ENCODE measurements around the gene UBQLN3. TPM values are rescaled to one million over a fixed set of nuclear protein-coding genes. Genes with fewer than 3 reads are reported as not detected.

UBQLN3 gene
- total RNA-seq = 0.22 TPM
- long read RNA-seq = 0 reads

DNA sequence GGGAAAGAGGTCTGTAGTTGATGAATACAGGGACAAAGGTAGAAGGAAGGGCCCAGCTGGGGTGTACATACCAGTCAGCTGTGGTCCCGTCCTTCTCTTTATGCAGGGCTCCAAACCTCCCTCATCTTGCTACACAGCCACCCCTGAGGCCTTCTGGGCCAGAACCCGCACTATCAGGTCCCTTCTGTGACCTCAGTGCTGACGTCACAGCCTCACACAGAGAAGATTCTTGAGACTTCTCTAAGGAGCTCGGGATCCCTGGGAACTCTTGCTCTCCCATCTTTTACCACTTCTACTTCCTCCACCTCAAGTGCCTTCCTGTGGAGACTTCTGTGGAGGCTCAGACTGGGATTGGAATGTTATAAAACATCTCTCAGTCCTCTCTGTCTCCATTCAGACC, at the start of gene UBQLN3:
Gene UBQLN3, minus strand, starts transcription at position 155 of the 400 bp plus-strand sequence. CDS start 399 bp downstream, outside the sequence.
- DNase-seq (ENCODE audit: low spot score) = no peak

DNA sequence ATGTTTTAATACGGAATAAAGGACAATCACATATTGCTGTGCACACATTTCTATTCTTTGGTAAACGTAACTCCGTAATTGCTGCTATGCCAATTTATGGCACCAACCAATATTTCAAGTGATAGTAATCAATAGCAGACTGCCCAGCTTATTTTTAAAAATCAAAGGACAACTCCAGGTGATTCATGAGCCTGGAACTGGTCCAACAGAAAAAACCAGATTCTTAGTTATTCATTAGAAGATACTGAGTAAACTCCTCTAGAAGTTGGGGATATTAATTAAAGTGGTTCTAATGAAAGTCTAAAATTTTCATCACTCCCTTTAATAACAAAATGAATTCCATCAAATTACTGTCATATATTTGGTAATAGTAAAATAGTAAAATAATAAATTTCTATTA, 48.0 kb upstream of the UBQLN3 start:
- DNase-seq (ENCODE audit: low spot score) = no peak

DNA sequence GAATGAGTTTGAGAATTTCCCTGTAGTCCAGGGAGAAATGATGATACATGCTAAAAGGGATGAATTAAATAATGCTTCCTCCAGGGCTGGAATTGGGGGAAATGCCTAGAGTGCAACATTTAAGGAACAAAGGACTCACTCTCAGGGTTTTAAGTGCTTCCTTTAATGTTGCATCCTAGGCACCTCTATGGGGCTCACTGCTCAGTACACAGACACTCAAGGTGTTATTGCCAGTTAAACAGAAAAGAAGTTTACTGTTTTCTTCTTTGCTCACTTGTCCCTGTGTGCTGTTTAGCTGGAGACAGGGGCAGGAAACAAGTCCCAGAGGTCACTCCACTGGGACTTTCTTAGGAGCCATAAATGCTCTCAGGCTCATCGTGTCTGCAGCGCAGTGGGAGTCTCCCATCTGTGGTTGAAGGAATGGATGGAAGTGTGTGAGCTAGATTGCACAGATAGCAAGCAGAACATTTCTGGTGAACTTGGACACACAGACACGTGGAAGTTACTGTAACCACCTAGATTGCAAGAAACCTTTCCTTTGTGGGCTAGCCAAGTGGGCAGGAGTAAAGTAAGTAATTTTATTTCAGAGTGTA, 46.9 kb upstream of the UBQLN3 start:
- DNase-seq (ENCODE audit: low spot score) = no peak

DNA sequence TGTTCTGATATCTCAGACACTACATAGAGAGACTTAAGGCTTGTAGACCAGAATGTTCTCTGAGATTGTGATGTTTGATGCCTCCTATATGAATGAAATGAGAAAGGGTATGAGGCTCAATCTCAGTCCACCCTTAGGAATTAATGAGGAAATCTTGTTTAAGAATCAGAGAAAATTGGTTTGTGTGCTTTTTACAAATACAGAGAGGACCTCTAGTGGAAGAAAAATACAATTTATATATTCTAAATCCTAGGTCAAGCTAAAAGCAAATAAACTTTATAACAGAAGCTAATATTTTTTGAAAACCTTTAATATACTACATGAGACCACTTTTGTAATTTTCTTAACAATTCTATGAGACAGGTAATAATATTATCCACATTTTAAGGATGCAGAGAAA, 43.6 kb upstream of the UBQLN3 start:
- no peak for DNase-seq (ENCODE audit: low spot score)

DNA sequence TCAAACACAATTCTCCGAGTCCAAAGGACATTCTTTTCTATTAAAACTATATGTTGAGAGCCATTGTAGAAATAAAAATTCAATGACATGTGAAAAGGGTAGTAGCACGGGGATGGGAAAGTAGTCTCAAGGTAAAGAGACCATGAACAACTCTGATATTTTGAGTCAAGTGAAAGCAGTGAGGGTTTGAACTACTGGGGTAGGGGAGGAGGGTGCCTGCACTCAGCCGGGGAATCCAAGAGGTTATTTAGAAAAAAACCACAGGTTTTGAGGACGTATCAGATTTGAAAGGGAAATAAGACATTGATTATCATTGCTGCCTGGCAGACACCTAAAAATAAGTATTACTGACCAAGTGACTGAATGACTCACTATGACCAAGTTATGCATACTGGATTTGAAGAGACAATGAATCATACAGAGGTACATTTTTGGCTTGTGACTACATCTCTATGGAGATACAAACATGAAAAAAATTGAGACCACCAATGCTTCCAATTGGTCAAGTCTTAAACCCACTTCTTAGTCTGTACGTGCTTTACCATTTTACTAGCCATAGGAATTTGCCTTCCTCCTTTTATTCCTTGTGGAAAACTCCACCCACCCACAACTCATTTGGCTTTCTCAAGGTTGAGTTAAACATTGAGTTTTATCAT, 40.8 kb upstream of the UBQLN3 start:
- DNase-seq (ENCODE audit: low spot score) = no peak

DNA sequence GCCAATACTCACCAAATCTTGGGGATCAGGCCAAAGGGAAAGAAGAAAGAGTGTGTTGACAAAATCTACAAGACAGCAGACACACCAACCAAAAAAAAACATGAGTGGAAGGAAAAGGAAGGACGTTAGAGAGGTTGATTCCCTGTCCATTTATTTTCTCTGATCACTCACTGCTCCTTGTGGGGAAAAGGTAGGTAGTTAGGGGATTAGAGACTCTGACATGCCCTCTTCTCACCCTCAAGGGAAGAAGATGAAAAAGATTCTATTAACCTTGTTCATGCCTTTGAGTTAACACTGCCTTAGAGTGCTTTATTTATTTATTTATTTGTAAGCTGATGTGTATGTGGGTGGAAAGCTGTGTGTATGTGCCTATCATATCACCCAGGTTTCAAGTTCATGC, 38.7 kb upstream of the UBQLN3 start, which contains the start of gene OR52H1:
Gene OR52H1, minus strand, starts transcription at position 101 of the 400 bp plus-strand sequence. CDS start 3,035 bp downstream, outside the sequence.
- no peak for DNase-seq (ENCODE audit: low spot score)

DNA sequence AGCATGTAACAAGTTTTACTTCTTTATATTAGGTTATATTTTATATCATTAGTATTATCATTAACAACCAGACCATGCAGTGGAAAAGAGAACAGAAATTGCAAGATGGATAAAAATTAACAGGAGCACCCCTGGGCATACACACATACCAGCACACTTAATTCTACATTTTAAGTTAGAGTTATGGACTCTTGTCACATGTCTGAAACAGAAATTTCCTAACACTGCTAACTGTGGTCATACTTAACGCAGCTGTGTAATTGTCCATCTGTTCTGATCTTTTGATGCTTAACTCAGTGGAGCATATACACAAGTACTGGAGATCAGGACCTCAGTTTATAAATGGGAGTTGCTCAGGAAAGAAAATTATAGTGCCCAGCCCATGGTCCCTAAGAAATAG, 38.2 kb upstream of the UBQLN3 start:
- no peak for DNase-seq (ENCODE audit: low spot score)

DNA sequence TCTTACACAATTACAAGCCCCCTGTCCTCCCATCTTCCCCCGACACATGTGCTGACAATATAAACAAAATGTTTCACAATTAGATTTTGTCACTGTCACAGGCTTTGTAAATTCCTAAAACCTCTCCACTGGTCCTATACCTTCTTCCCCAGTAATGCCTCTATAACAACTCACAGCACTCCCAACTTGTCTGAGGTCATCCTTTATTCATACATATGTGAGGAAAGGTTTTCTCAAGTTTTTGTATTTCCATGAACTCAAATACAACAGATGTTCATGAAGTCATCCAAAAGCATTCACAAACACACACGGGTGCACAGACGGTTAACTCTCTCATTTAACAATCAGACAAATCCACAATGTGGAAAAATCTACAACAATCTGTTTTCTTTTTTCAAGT, 36.7 kb upstream of the UBQLN3 start:
- no peak for DNase-seq (ENCODE audit: low spot score)

DNA sequence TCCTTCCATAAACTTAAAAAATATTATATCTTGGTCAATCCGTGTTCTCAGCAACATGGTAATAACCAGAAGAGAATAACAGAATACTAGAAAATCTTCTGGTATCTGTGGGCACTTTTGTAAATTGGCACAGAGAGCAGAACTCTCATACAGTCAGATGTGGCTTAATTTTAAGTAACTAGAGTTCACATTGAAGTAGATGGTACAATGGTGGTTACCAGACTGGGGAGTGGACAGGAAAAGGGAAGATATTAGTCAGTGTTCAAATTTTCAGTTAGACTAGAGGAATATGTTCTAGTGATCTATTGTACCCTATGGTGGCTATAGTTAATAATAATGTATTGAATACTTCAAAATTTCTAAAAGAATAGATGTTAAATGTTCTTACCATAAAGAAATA, 31.7 kb upstream of the UBQLN3 start:
- no peak for DNase-seq (ENCODE audit: low spot score)

DNA sequence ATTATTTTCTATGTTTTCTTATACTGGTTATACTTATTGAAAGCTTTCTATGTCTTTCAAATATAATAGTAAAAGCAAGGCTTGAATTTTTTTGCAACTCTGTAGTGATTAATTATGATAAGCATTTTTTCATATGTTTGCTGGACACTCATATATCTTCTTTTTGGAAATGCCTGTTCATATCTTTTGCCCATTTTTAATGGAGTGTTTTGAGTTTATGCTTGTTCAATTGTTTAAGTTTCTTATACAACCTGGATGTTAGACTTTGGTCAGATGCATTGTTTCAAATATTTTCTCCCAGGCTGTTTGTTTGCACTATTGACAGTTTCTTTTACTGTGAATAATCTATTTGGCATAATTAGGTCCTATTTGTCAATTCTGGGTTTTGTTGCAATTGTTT, 26.7 kb upstream of the UBQLN3 start:
- DNase-seq (ENCODE audit: low spot score) = no peak

DNA sequence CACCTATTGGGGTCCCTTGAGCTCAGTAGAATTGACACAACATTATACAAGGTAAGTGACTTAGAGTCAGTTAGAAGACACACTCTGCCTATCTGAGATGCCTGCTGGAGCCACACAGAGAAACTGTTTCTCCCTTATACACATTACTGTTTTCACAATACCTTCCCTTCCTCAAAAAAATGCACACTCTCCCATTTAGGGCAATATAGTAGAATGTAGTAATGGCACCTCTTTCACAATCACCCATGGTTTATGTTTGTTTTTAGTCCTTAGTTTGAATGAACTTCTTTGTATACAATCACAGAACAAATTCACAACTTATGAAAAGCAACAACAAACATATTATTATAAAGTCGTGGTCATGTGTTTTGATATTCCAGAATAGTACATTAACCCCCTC, 24.3 kb upstream of the UBQLN3 start:
- no peak for DNase-seq (ENCODE audit: low spot score)

DNA sequence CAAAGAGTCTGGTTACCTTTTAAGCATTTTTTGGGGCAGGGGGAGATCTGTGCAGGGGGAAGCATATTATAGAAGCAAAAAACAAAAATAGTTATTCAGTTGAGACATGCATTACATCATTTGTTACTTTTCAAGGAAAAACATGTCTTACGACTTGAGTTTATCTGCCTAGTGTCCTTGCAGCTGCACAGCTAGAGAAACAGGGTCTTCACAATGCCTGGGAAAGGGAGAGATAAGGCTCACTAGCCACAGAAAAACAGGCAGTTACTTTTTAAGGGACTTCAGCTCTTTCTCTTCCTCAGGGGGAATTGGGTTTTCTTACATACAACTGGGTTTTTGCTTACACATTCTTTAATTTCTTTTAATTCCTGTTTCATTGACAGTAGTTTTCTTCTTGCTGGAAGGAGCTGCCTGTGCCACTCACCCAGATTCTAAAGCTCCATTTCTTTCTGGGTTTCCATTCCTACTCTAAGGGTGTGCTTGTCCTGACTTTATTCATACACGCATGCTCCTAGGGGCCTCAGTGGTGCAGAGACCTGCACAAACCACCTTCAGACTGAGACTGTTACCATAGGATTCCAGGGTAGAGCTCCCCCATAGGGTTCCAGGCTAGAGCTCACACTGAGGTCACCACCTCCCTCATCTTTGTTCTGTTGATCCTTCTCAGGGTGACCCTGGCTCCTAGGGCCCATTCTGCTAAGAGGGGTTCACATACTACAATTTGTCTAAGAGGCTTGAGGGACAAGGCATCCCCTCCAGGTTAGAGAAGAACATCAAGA, 21.5 kb upstream of the UBQLN3 start:
- DNase-seq (ENCODE audit: low spot score) = no peak

DNA sequence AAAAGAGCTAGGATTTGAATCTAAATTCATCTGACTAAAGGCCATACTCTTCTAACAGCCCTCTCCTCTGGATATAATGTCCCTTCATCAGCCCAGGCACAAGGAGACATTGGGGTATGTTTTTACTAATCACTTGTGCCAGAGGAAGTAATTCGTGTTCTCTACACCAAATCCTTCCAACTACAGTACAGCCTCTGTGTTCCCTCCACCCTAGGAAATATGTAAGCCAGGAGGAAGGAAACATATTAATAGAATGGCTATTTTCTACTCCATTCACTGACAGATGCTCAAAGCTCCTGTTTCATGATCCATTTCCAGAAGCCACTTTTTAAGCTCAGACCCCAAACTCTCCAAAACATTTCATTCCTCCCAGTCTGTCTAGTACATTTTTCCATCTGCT, 18.7 kb upstream of the UBQLN3 start:
- DNase-seq (ENCODE audit: low spot score) = no peak

DNA sequence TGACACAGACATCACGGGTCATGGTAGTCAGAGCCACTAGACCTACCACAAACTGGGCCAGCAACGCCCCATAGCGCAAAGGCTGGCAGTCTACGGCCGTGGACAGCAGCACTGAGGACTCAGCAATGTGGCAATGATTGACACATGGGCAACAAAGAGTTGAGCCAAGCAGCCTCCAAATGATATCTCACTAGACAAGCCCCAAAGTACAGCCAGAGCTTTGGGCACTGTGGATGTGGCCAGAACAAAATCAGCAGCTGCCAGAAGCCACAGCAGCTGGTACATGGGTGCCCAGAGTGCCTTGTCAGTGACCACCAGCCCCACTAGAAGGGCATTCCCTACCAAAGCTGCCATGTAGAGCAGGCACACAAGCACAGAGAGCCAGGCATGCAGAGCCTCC, 18.0 kb upstream of the UBQLN3 start:
- no peak for DNase-seq (ENCODE audit: low spot score)

DNA sequence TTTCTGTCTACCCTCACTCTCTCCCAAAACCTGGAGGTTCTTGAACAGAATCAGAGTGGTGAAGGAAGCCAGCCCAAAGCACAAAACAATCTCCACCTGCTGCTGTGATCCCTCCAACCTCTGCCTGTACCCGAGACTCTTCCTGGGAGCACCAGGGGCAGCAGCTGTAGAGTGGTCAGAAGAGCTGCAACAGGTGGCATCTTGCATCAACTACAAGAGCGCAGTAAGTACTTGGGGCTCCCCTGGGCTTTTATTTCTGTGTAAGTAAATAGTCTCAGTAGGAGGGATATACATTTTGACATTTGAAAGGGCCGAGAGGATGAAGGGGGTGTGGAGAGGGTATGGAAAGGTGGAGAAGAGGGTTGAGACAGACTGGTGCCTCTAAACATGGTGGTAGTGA, 15.0 kb upstream of the UBQLN3 start:
- DNase-seq (ENCODE audit: low spot score) = no peak

DNA sequence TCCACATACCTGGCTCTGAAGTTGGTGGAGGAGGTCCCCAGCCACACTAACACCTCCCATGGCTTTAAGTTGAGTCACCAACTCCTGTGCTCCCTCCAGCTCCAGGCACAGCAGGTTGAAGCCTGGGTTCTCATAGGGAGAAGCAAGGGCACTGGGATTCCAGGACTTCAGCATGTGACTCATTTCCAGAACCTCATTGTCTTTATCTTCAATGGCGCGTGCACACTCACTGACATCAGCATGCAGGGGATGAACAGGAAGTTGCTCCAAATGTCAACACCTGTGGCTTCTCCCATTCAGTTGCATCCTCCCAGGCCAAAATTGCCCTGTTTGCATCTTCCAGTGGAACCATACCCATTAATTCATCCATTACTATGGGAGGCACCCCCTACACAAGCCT, 12.6 kb upstream of the UBQLN3 start:
- no peak for DNase-seq (ENCODE audit: low spot score)

DNA sequence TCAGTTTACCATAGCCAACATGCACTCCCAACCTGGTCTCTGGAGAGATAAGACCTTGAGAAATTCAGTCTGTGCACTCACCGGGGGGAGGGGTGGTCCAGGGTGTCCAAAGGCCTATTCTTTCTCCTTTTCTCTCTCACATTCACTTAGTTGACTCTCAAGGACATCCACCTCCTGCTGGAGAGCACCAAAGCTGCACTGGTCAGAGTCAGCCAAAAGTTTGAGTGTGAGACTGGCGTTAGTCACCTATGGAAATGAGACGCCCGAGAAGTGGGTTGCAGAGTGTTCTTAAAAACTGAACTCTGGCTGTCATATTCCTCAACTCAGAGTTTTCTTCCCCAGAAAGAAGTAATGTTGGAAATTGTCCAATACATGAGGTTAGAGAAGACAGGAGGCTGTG, 11.8 kb upstream of the UBQLN3 start:
- no peak for DNase-seq (ENCODE audit: low spot score)

DNA sequence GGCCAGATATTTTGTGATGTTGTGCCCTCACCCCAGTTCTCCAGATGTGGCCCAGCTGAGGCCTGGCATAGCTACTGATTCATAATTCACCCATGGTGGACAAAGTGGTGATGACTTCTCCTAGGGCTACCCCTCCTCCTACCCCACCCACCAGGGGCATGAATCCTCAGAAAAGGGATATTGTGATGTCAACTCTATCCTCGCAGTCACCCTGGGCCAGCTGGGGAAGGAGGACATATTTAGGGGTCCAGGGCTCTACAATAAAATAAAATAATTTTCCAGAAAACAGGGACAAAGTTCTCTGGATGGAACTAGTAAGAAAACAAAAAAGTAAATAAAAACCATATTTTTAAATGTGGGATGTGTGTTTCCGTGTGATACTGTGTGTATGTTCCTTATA, 6.8 kb upstream of the UBQLN3 start, which contains the start of gene UBQLNL:
Gene UBQLNL, minus strand, starts transcription at position 101 of the 400 bp plus-strand sequence. CDS start 258 bp downstream, outside the sequence.
- no peak for DNase-seq (ENCODE audit: low spot score)

DNA sequence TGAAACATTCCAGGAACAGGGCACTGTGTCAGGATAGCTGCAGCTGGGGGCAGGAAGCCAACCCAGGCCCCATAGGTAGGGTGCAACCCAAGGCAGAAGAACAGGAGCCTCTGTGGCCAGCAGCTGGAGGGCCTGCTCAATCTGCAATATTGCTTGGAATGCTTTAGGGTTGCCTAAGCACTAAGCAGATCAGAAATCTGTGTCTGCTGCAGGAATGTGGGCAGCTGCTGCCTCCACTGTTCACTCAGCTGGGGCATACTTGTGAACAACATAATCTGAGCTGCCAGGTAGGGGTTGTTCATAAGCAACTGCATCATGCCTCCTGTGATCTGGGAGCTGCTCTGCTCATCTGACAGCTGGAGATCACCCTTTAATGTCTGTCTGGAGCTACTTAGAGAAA, 5.1 kb upstream of the UBQLN3 start:
- no peak for DNase-seq (ENCODE audit: low spot score)

DNA sequence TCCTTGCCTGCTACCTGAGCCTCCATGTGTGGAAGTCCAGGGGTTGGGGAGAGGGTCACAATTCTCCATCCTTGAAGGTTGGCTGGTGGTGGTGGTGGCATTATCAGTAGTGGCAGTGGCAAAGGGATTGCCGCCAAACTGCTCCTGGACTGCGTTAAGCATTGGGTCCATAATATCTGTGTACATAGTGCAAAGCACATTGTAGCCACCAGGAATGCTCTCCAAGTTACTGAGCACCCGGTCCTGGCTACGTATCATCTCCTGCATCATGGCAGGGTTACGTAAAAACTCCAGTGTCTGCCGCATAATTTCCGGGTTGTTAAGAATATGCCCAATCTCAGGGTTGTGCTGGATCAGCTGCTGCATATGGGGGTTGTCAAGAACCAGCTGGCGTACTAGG, 1.2 kb downstream of the UBQLN3 start:
- DNase-seq (ENCODE audit: low spot score) = no peak

DNA sequence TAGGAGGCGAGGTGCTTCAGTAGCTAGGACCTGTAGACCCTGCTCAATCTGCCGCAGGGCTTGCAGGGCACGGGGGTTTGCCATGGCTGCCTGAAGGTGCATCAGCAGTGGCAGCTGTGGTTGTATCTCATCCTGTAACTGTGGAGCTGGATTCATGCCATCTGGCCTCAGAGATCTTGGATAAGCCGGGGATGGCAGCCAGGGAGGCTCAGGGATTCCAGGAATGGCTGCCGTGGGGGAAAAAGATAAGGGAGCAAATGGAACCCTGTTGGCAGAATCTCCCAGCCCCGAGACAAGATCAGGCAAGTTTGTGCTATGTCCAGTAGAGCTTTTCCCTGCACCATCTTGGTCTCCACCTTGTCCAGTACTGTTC, 1.8 kb downstream of the UBQLN3 start:
- DNase-seq (ENCODE audit: low spot score) = no peak

DNA sequence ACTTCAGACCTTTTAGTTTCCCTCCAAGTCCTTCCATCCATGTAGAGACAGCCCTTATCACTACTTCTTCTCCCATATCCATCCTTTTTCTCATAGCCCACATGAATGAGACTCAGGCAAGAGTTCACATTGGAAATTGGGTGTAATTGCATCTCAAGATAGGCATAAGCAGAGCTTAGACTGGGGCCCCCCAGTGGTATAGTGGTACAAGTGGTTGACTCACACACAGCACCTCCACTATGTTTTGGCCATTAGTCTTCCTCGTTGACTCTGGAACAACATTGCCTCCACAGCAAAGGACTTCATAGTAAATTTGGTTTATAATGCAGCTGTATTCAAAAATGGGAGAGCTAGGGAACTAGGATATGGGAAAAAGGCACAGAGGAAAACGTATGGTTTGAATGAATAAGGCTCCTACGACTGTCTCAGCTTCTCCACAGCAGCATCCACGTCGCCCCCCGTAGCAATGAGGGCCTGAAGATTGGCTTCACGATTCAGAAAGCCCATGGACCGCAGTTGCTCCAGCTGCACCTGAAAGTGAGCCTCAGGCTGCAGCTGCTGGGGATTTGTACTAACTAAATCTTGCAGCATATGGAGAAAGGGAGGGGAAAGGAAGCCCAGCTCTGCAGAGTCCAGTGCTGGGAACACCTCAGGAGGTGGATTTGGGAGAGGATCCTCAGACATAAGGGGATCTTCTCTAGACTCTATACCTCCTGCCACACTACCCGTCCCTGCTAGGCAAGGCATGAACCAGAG, 2.4 kb downstream of the UBQLN3 start:
- DNase-seq (ENCODE audit: low spot score) = no peak
